HepG2 (cell line): ENCODE data around the gene ZSWIM6. TPM values are rescaled to one million over a fixed set of nuclear protein-coding genes. Genes with fewer than 3 reads are reported as not detected.

Experiments used
- CENPT ChIP-seq: sonication (generic); formaldehyde crosslinking; IDR thresholded peaks from 2 replicates; pipeline ENCODE4 v1.8.0; 2022; ENCODE audit warnings: low read depth, mild to moderate bottlenecking, moderate library complexity, missing genetic modification reagents
- ELF1 ChIP-seq: sonication (generic); formaldehyde crosslinking; IDR thresholded peaks from 2 replicates; pipeline ENCODE4 v1.4.0; 2020; ENCODE audit warnings: missing genetic modification reagents
- ISL2 ChIP-seq: sonication (generic); formaldehyde crosslinking; IDR thresholded peaks from 2 replicates; pipeline ENCODE4 v1.5.0; 2020; ENCODE audit warnings: missing genetic modification reagents
- KDM3A ChIP-seq: IDR thresholded peaks from 2 replicates; pipeline ENCODE4 v1.6.1; 2018; ENCODE audit warnings: low read depth, missing compliant biosample characterization
- LCORL ChIP-seq, 2 experiments: fragments of 450-650 bp in 1 of 2; sonication (generic) in 1 of 2; formaldehyde crosslinking in 1 of 2; IDR thresholded peaks; 2 replicates each; pipeline versions ENCODE4 v1.5.0 to v1.6.1; 2017 to 2020; ENCODE audit warnings: antibody characterized with exemption in 1 of 2, missing genetic modification reagents in 1 of 2
- MBNL3 ChIP-seq: fragments of 250-450 bp; sonication (Bioruptor Pico); conservative IDR thresholded peaks from 2 replicates; pipeline ENCODE4 v1.8.0; 2022; ENCODE audit warnings: mild to moderate bottlenecking, inconsistent platforms
- REPIN1 ChIP-seq: sonication (generic); formaldehyde crosslinking; IDR thresholded peaks from 2 replicates; pipeline ENCODE4 v1.8.0; 2022; ENCODE audit warnings: missing genetic modification reagents, low read depth, mild to moderate bottlenecking, borderline replicate concordance
- SALL1 ChIP-seq: sonication (generic); formaldehyde crosslinking; IDR thresholded peaks from 2 replicates; pipeline ENCODE4 v1.8.0; 2022; ENCODE audit warnings: mild to moderate bottlenecking, missing genetic modification reagents
- SIN3A ChIP-seq: IDR thresholded peaks from 2 replicates; pipeline ENCODE4 v1.6.1; 2011; ENCODE audit warnings: low read depth, mild to moderate bottlenecking, control low read depth, low read length, borderline replicate concordance
- ZC3H13 ChIP-seq: sonication (generic); formaldehyde crosslinking; IDR thresholded peaks from 2 replicates; pipeline ENCODE4 v1.8.1; 2023; ENCODE audit warnings: mild to moderate bottlenecking, missing genetic modification reagents, moderate library complexity
- ZNF317 ChIP-seq: sonication (generic); formaldehyde crosslinking; IDR thresholded peaks from 2 replicates; pipeline ENCODE4 v1.5.0; 2020; ENCODE audit warnings: mild to moderate bottlenecking, missing genetic modification reagents
- polyA plus RNA-seq, 8 experiments: library from polyadenylated mRNA; depleted of rRNA in 3 of 8; stranded (reverse) in 7 of 8; unstranded in 1 of 8; fragments of >200 nt; fragmentation: Illumina TruSeq in 4 of 8; extraction: Trizol in 4 of 8; gene quantifications; 2 replicates each; pipeline versions ENCODE4 v1.2.1 to v1.2.3, GENCODE V29; 2011 to 2016; ENCODE audit warnings: low read depth in 4 of 8, missing spikeins in 1 of 8, mixed read lengths in 1 of 8; ENCODE audit not compliant: insufficient read depth in 1 of 8
- total RNA-seq, 5 experiments: library from RNA; depleted of rRNA; stranded (reverse); fragments of >200 nt; fragmentation: Illumina TruSeq; extraction: Trizol; gene quantifications; 2 replicates each; pipeline ENCODE4 v1.2.3, GENCODE V29; 2016; ENCODE audit warnings: low read depth in 1 of 5
- TF ChIP-seq, protein P1 (sequence below): sonication (generic); formaldehyde crosslinking; IDR thresholded peaks from 2 replicates; pipeline ENCODE4 v1.5.0; 2020; ENCODE audit warnings: mild to moderate bottlenecking, missing genetic modification reagents, moderate library complexity
- TF ChIP-seq, protein P2 (sequence below): IDR thresholded peaks from 2 replicates; pipeline ENCODE4 v1.6.1; 2016; ENCODE audit warnings: low read depth
- TF ChIP-seq, protein P3 (sequence below): fragments of 450-650 bp; IDR thresholded peaks from 2 replicates; pipeline ENCODE4 v1.6.1; 2016
- TF ChIP-seq, protein P4 (sequence below): sonication (generic); formaldehyde crosslinking; IDR thresholded peaks from 2 replicates; pipeline ENCODE4 v1.4.0; 2020; ENCODE audit warnings: missing genetic modification reagents
- TF ChIP-seq, protein P5 (sequence below): sonication (generic); formaldehyde crosslinking; IDR thresholded peaks from 2 replicates; pipeline ENCODE4 v1.5.0; 2020; ENCODE audit warnings: mild to moderate bottlenecking, missing genetic modification reagents
- TF ChIP-seq, protein P6 (sequence below): sonication (generic); formaldehyde crosslinking; IDR thresholded peaks from 2 replicates; pipeline ENCODE4 v1.5.0; 2020; ENCODE audit warnings: missing genetic modification reagents

Gene ZSWIM6
- total and polyA plus RNA-seq, 2 of the 13 experiments (the other 11 are each of a cell fraction or from before 2014, with no cell fraction given), result 0.82 to 1.9 TPM

DNA sequence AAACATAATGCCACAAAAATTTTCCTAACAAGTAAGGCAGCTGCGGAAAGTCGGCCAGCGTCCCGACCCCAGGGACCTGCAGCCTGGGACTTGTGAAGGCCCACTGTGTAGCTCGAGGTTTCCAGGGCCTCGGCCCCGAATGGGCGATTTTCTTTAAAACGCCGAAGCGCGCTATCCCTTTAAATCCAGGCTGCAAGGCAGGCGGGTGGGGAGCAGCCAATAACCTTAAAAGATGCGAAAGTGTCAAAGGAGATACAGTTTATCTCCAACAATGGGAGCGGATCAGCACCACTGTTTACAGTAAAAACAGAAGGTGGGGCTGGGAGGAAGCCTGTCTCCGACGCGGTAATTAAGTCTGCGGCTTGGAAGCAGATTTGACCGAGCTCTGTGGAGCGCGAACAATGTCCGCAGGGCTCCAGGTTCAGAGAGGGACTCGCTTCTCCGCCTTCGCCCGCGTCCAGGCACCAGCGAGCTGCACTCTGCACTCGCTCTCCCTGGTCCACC lies 1.7 kb upstream of the ZSWIM6 start (continued):
- TF ChIP-seq ELF1 (no peak), ZNF317 (no peak), CENPT (CRISPR knock-in tag) (no peak), LCORL (IDR thresholded peaks at IDR 0.05) (no peak), LCORL (CRISPR knock-in tag; IDR thresholded peaks at IDR 0.05) (no peak), ZC3H13 (CRISPR knock-in tag) (no peak), REPIN1 (CRISPR knock-in tag) (0 out of 2 replicates have a peak, but pooled peaks have one; percentile 29), SIN3A (0 out of 2 replicates have a peak, but pooled peaks have one; percentile 4), KDM3A (no peak), MBNL3 (CRISPR knock-in tag) (no peak), ISL2 (CRISPR knock-in tag) (no peak), SALL1 (0 out of 2 replicates have a peak, but pooled peaks have one; percentile 2)
- TF ChIP-seq, protein P1, sequence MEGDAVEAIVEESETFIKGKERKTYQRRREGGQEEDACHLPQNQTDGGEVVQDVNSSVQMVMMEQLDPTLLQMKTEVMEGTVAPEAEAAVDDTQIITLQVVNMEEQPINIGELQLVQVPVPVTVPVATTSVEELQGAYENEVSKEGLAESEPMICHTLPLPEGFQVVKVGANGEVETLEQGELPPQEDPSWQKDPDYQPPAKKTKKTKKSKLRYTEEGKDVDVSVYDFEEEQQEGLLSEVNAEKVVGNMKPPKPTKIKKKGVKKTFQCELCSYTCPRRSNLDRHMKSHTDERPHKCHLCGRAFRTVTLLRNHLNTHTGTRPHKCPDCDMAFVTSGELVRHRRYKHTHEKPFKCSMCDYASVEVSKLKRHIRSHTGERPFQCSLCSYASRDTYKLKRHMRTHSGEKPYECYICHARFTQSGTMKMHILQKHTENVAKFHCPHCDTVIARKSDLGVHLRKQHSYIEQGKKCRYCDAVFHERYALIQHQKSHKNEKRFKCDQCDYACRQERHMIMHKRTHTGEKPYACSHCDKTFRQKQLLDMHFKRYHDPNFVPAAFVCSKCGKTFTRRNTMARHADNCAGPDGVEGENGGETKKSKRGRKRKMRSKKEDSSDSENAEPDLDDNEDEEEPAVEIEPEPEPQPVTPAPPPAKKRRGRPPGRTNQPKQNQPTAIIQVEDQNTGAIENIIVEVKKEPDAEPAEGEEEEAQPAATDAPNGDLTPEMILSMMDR, result no peak
- TF ChIP-seq, protein P2, sequence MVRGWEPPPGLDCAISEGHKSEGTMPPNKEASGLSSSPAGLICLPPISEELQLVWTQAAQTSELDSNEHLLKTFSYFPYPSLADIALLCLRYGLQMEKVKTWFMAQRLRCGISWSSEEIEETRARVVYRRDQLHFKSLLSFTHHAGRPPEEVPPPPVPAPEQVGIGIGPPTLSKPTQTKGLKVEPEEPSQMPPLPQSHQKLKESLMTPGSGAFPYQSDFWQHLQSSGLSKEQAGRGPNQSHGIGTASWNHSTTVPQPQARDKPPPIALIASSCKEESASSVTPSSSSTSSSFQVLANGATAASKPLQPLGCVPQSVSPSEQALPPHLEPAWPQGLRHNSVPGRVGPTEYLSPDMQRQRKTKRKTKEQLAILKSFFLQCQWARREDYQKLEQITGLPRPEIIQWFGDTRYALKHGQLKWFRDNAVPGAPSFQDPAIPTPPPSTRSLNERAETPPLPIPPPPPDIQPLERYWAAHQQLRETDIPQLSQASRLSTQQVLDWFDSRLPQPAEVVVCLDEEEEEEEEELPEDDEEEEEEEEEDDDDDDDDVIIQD (CRISPR knock-in tag), result no peak
- TF ChIP-seq, protein P3, sequence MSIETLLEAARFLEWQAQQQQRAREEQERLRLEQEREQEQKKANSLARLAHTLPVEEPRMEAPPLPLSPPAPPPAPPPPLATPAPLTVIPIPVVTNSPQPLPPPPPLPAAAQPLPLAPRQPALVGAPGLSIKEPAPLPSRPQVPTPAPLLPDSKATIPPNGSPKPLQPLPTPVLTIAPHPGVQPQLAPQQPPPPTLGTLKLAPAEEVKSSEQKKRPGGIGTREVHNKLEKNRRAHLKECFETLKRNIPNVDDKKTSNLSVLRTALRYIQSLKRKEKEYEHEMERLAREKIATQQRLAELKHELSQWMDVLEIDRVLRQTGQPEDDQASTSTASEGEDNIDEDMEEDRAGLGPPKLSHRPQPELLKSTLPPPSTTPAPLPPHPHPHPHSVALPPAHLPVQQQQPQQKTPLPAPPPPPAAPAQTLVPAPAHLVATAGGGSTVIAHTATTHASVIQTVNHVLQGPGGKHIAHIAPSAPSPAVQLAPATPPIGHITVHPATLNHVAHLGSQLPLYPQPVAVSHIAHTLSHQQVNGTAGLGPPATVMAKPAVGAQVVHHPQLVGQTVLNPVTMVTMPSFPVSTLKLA, result no peak
- TF ChIP-seq, protein P4, sequence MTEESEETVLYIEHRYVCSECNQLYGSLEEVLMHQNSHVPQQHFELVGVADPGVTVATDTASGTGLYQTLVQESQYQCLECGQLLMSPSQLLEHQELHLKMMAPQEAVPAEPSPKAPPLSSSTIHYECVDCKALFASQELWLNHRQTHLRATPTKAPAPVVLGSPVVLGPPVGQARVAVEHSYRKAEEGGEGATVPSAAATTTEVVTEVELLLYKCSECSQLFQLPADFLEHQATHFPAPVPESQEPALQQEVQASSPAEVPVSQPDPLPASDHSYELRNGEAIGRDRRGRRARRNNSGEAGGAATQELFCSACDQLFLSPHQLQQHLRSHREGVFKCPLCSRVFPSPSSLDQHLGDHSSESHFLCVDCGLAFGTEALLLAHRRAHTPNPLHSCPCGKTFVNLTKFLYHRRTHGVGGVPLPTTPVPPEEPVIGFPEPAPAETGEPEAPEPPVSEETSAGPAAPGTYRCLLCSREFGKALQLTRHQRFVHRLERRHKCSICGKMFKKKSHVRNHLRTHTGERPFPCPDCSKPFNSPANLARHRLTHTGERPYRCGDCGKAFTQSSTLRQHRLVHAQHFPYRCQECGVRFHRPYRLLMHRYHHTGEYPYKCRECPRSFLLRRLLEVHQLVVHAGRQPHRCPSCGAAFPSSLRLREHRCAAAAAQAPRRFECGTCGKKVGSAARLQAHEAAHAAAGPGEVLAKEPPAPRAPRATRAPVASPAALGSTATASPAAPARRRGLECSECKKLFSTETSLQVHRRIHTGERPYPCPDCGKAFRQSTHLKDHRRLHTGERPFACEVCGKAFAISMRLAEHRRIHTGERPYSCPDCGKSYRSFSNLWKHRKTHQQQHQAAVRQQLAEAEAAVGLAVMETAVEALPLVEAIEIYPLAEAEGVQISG (CRISPR knock-in tag), result no peak
- TF ChIP-seq, protein P5, sequence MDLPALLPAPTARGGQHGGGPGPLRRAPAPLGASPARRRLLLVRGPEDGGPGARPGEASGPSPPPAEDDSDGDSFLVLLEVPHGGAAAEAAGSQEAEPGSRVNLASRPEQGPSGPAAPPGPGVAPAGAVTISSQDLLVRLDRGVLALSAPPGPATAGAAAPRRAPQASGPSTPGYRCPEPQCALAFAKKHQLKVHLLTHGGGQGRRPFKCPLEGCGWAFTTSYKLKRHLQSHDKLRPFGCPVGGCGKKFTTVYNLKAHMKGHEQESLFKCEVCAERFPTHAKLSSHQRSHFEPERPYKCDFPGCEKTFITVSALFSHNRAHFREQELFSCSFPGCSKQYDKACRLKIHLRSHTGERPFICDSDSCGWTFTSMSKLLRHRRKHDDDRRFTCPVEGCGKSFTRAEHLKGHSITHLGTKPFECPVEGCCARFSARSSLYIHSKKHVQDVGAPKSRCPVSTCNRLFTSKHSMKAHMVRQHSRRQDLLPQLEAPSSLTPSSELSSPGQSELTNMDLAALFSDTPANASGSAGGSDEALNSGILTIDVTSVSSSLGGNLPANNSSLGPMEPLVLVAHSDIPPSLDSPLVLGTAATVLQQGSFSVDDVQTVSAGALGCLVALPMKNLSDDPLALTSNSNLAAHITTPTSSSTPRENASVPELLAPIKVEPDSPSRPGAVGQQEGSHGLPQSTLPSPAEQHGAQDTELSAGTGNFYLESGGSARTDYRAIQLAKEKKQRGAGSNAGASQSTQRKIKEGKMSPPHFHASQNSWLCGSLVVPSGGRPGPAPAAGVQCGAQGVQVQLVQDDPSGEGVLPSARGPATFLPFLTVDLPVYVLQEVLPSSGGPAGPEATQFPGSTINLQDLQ (CRISPR knock-in tag), result no peak
- TF ChIP-seq, protein P6, sequence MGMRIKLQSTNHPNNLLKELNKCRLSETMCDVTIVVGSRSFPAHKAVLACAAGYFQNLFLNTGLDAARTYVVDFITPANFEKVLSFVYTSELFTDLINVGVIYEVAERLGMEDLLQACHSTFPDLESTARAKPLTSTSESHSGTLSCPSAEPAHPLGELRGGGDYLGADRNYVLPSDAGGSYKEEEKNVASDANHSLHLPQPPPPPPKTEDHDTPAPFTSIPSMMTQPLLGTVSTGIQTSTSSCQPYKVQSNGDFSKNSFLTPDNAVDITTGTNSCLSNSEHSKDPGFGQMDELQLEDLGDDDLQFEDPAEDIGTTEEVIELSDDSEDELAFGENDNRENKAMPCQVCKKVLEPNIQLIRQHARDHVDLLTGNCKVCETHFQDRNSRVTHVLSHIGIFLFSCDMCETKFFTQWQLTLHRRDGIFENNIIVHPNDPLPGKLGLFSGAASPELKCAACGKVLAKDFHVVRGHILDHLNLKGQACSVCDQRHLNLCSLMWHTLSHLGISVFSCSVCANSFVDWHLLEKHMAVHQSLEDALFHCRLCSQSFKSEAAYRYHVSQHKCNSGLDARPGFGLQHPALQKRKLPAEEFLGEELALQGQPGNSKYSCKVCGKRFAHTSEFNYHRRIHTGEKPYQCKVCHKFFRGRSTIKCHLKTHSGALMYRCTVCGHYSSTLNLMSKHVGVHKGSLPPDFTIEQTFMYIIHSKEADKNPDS (CRISPR knock-in tag), result no peak
